HEK293 (cell line): ENCODE results near the gene RAE1.

ENCODE experiments used
- CTCF ChIA-PET: fragments of 350-600 bp; formaldehyde crosslinking; extraction: SDS; loops from one replicate; lab custom pipeline; 2021; ENCODE audit warnings: antibody characterized with exemption; lab: Yijun Ruan, JAX
- POLR2A ChIA-PET: fragments of 300-600 bp; formaldehyde crosslinking; extraction: SDS; loops from one replicate; lab custom pipeline; 2020; ENCODE audit warnings: antibody characterized with exemption, inconsistent platforms; lab: Yijun Ruan, JAX
- H3K27ac ChIP-seq: fragments of 200-500 bp; sonication (Bioruptor generic); 2 replicates; pipeline ENCODE4 v1.5.1; 2014; ENCODE audit warnings: low read depth, low read length, control low read depth, inconsistent platforms; ENCODE audit errors: extremely low read depth
- H3K36me3 ChIP-seq, 2 experiments: fragments of 200-500 bp in 1 of 2; sonication (Bioruptor generic) in 1 of 2; 1 replicate in 1 of 2; 2 replicates in 1 of 2; pipeline ENCODE4 v1.5.1; 2014 to 2017; ENCODE audit warnings: inconsistent platforms in 2 of 2, low read length in 2 of 2; ENCODE audit not compliant: control insufficient read depth in 2 of 2, insufficient read depth in 1 of 2
- H3K4me1 ChIP-seq: fragments of 200-500 bp; sonication (Bioruptor generic); 2 replicates; pipeline ENCODE4 v1.5.1; 2014; ENCODE audit warnings: mild to moderate bottlenecking, low read length, inconsistent platforms; ENCODE audit not compliant: control insufficient read depth, insufficient read depth
- H3K4me3 ChIP-seq: 2 replicates; pipeline ENCODE4 v1.5.1; 2011; ENCODE audit warnings: low read depth, mild to moderate bottlenecking, control low read depth, low read length, moderate library complexity
- H3K9me3 ChIP-seq: fragments of 200-500 bp; sonication (Bioruptor generic); 2 replicates; pipeline ENCODE4 v1.5.1; 2014; ENCODE audit warnings: low read depth, low read length, inconsistent platforms; ENCODE audit not compliant: control insufficient read depth, insufficient read depth
- BCL11A ChIP-seq: fragments of 450-650 bp; formaldehyde crosslinking; IDR thresholded peaks from 2 replicates; pipeline ENCODE4 v1.5.1; 2016; ENCODE audit warnings: low read depth, missing biosample characterization, missing genetic modification characterization
- FEZF1 ChIP-seq: fragments of 450-650 bp; formaldehyde crosslinking; IDR thresholded peaks from 2 replicates; pipeline ENCODE4 v1.5.1; 2016; ENCODE audit warnings: missing biosample characterization, missing genetic modification characterization
- GLIS2 ChIP-seq: fragments of 450-650 bp; formaldehyde crosslinking; IDR thresholded peaks from 2 replicates; pipeline ENCODE4 v1.5.1; 2016; ENCODE audit warnings: missing biosample characterization, missing genetic modification characterization
- HIC1 ChIP-seq: fragments of 450-650 bp; formaldehyde crosslinking; IDR thresholded peaks from 2 replicates; pipeline ENCODE4 v1.5.1; 2016; ENCODE audit warnings: missing biosample characterization, missing genetic modification characterization
- KLF10 ChIP-seq: fragments of 450-650 bp; IDR thresholded peaks from 2 replicates; pipeline ENCODE4 v1.5.1; 2018; ENCODE audit warnings: missing biosample characterization, mild to moderate bottlenecking, missing genetic modification characterization
- PBX3 ChIP-seq: sonication (generic); formaldehyde crosslinking; IDR thresholded peaks from 2 replicates; pipeline ENCODE4 v1.8.1; 2022; ENCODE audit warnings: mild to moderate bottlenecking, moderate library complexity, missing genetic modification reagents
- REPIN1 ChIP-seq: fragments of 450-650 bp; formaldehyde crosslinking; IDR thresholded peaks from 2 replicates; pipeline ENCODE4 v1.5.1; 2017; ENCODE audit warnings: missing biosample characterization, missing genetic modification characterization, low read depth
- SETDB1 ChIP-seq: IDR thresholded peaks from one replicate; pipeline ENCODE4 v1.6.1; 2017; ENCODE audit warnings: mild to moderate bottlenecking, low read length, moderate library complexity, mixed read lengths; ENCODE audit not compliant: insufficient read length
- SP7 ChIP-seq: fragments of 450-650 bp; formaldehyde crosslinking; IDR thresholded peaks from 2 replicates; pipeline ENCODE4 v1.5.1; 2016; ENCODE audit warnings: missing biosample characterization, missing genetic modification characterization
- ZBTB8A ChIP-seq: fragments of 450-650 bp; formaldehyde crosslinking; IDR thresholded peaks from 2 replicates; pipeline ENCODE4 v1.5.1; 2016; ENCODE audit warnings: missing biosample characterization, missing genetic modification characterization
- ZFHX2 ChIP-seq: fragments of 450-650 bp; formaldehyde crosslinking; conservative IDR thresholded peaks from 2 replicates; pipeline ENCODE4 v1.5.1; 2016; ENCODE audit warnings: missing biosample characterization, missing genetic modification characterization
- ZNF146 ChIP-seq: fragments of 450-650 bp; formaldehyde crosslinking; IDR thresholded peaks from 2 replicates; pipeline ENCODE4 v1.5.1; 2016; ENCODE audit warnings: missing biosample characterization, missing genetic modification characterization
- ZNF211 ChIP-seq: fragments of 450-650 bp; formaldehyde crosslinking; IDR thresholded peaks from 2 replicates; pipeline ENCODE4 v1.5.1; 2016; ENCODE audit warnings: low read depth, missing biosample characterization, missing genetic modification characterization
- ZNF23 ChIP-seq: fragments of 450-650 bp; formaldehyde crosslinking; IDR thresholded peaks from 2 replicates; pipeline ENCODE4 v1.5.1; 2016; ENCODE audit warnings: missing biosample characterization, missing genetic modification characterization, borderline replicate concordance
- ZNF26 ChIP-seq: fragments of 450-650 bp; formaldehyde crosslinking; IDR thresholded peaks from 2 replicates; pipeline ENCODE4 v1.5.1; 2016; ENCODE audit warnings: missing biosample characterization, missing genetic modification characterization
- ZNF324 ChIP-seq: fragments of 450-650 bp; formaldehyde crosslinking; IDR thresholded peaks from 2 replicates; pipeline ENCODE4 v1.5.1; 2016; ENCODE audit warnings: missing biosample characterization, missing genetic modification characterization
- ZNF335 ChIP-seq: fragments of 450-650 bp; formaldehyde crosslinking; conservative IDR thresholded peaks from 2 replicates; pipeline ENCODE4 v1.5.1; 2016; ENCODE audit warnings: missing biosample characterization, missing genetic modification characterization
- ZNF426 ChIP-seq: fragments of 450-650 bp; formaldehyde crosslinking; IDR thresholded peaks from 2 replicates; pipeline ENCODE4 v1.5.1; 2017; ENCODE audit warnings: missing biosample characterization, missing genetic modification characterization, mild to moderate bottlenecking, inconsistent platforms, moderate library complexity
- ZNF449 ChIP-seq: fragments of 450-650 bp; formaldehyde crosslinking; IDR thresholded peaks from 2 replicates; pipeline ENCODE4 v1.5.1; 2017; ENCODE audit warnings: missing biosample characterization, mild to moderate bottlenecking, missing genetic modification characterization, moderate library complexity
- ZNF596 ChIP-seq: fragments of 450-650 bp; IDR thresholded peaks from 2 replicates; pipeline ENCODE4 v1.5.0; 2018; ENCODE audit warnings: missing biosample characterization, mild to moderate bottlenecking, missing genetic modification characterization, moderate library complexity
- ZNF629 ChIP-seq: fragments of 450-650 bp; formaldehyde crosslinking; IDR thresholded peaks from 2 replicates; pipeline ENCODE4 v1.5.1; 2017; ENCODE audit warnings: missing biosample characterization, missing genetic modification characterization
- ZNF654 ChIP-seq: fragments of 450-650 bp; formaldehyde crosslinking; IDR thresholded peaks from 2 replicates; pipeline ENCODE4 v1.5.1; 2016; ENCODE audit warnings: low read depth, missing biosample characterization, missing genetic modification characterization
- ZXDB ChIP-seq: fragments of 450-650 bp; formaldehyde crosslinking; IDR thresholded peaks from 2 replicates; pipeline ENCODE4 v1.5.1; 2016; ENCODE audit warnings: missing biosample characterization, missing genetic modification characterization

The RAE1 gene

GRCh38 chr20:57341663-57342062 is 9.4 kb upstream of the RAE1 start (continued):
- TF ChIP-seq PBX3 (CRISPR knock-in tag): no peak
- no peak for TF ChIP-seq ZBTB8A
- 0 out of 2 replicates have a peak, but pooled peaks have one; percentile 20 for TF ChIP-seq ZNF629 (tag by site-specific recombination)
- TF ChIP-seq REPIN1 (tag by site-specific recombination): no peak
- TF ChIP-seq ZNF146 (tag by site-specific recombination): no peak
- peak; percentile 64; the same call in 1 of the 2 replicates for TF ChIP-seq SP7 (tag by site-specific recombination)
- peak; percentile 45; the same call in 1 of the 2 replicates for TF ChIP-seq FEZF1
- TF ChIP-seq BCL11A: 0 out of 2 replicates have a peak, but pooled peaks have one; percentile 60
- no peak for TF ChIP-seq ZNF596 (tag by site-specific recombination)

GRCh38 chr20:57342829-57343228 is 8.2 kb upstream of the RAE1 start:
- no peaks in the 10 kb centered on the region for H3K36me3 ChIP-seq
- no peak overlapping the region for H3K4me3 ChIP-seq
- TF ChIP-seq ZNF146 (tag by site-specific recombination) (peak; percentile 49; the same call in 1 of the 2 replicates), ZNF654 (tag by site-specific recombination) (peak; percentile 23), HIC1 (peak; percentile 61), ZNF449 (tag by site-specific recombination) (no peak), ZNF23 (tag by site-specific recombination) (no peak), BCL11A (peak; percentile 29; the same call in 1 of the 2 replicates)
- H3K27ac ChIP-seq: no peak overlapping the region
- H3K9me3 ChIP-seq: no peaks in the 10 kb centered on the region
- ChIA-PET POLR2A (no interaction called here), CTCF (interaction anchor here (5.4 to 11.9 kb wide), 2 partner anchors 9 to 250 kb away, joined by 74 to 165 read pairs; no protein-coding TSS in a partner anchor)
- H3K4me1 ChIP-seq: no peaks in the 10 kb centered on the region

- CTCF ChIA-PET: interaction anchor here (0.6 to 11.9 kb wide), 32 partner anchors 8 to 800 kb away, joined by 3 to 165 read pairs (median 4); no protein-coding TSS in a partner anchor
Observed at GRCh38 chr20:57346477-57346876, 4.6 kb upstream of the RAE1 start.

More at GRCh38 chr20:57346477-57346876, 4.6 kb upstream of the RAE1 start:
- TF ChIP-seq ZFHX2 (tag by site-specific recombination) (no peak), SETDB1 (no peak), ZNF654 (tag by site-specific recombination) (peak; percentile 90), KLF10 (tag by site-specific recombination) (0 out of 2 replicates have a peak, but pooled peaks have one; percentile 21), ZNF629 (tag by site-specific recombination) (no peak), ZNF211 (tag by site-specific recombination) (no peak), ZNF335 (no peak), ZNF324 (no peak), ZNF426 (tag by site-specific recombination) (no peak), ZNF26 (tag by site-specific recombination) (no peak), GLIS2 (no peak), ZXDB (tag by site-specific recombination) (no peak)
- H3K4me1 ChIP-seq: no peaks in the 10 kb centered on the region
- H3K27ac ChIP-seq: no peak overlapping the region
- no peak overlapping the region for H3K4me3 ChIP-seq
- no peaks in the 10 kb centered on the region for H3K9me3 ChIP-seq
- no peaks in the 10 kb centered on the region for H3K36me3 ChIP-seq
- POLR2A ChIA-PET: no interaction called here
